GM23338 (cell line): ENCODE results near the gene ZNF740. TPM values are rescaled to one million over a fixed set of nuclear protein-coding genes. Genes with fewer than 3 reads are reported as not detected.

Experiments
- ATAC-seq: fragments of 200-7000 bp; cut with Tn5 transposase; 3 replicates; pipeline ENCODE4 v1.9.1; 2020
- DNase-seq: peaks from one replicate; pipeline ENCODE4 v3.0.0-alpha.2; 2015; ENCODE audit warnings: low spot score
- H2AFZ ChIP-seq: fragments of 200-600 bp; sonication (generic); 2 replicates; pipeline ENCODE4 v1.8.0; 2016; ENCODE audit warnings: antibody characterized with exemption, mild to moderate bottlenecking, moderate library complexity
- H3F3A ChIP-seq: fragments of 200-600 bp; sonication (generic); replicated peaks from 2 replicates; pipeline ENCODE4 v1.8.0; 2017; ENCODE audit warnings: antibody characterized with exemption, mixed run types, low read depth
- H3K27ac ChIP-seq: fragments of 200-600 bp; sonication (generic); 2 replicates; pipeline ENCODE4 v1.6.1; 2016; ENCODE audit warnings: low read depth
- H3K27me3 ChIP-seq: fragments of 200-600 bp; sonication (generic); 2 replicates; pipeline ENCODE4 v1.8.0; 2016; ENCODE audit warnings: mild to moderate bottlenecking, mixed run types, moderate library complexity; ENCODE audit not compliant: insufficient read depth
- H3K36me3 ChIP-seq: fragments of 200-600 bp; sonication (generic); 2 replicates; pipeline ENCODE4 v1.8.0; 2016; ENCODE audit warnings: mild to moderate bottlenecking; ENCODE audit not compliant: insufficient read depth
- H3K4me1 ChIP-seq: fragments of 200-600 bp; sonication (generic); 2 replicates; pipeline ENCODE4 v1.8.0; 2016; ENCODE audit warnings: mild to moderate bottlenecking, moderate library complexity; ENCODE audit not compliant: insufficient read depth
- H3K4me2 ChIP-seq: fragments of 200-600 bp; sonication (generic); 2 replicates; pipeline ENCODE4 v1.7.1; 2017; ENCODE audit warnings: mixed run types
- H3K4me3 ChIP-seq: fragments of 200-600 bp; sonication (generic); 2 replicates; pipeline ENCODE4 v1.6.1; 2016; ENCODE audit warnings: mixed run types
- H3K79me2 ChIP-seq: fragments of 200-600 bp; sonication (generic); replicated peaks from 2 replicates; pipeline ENCODE4 v1.8.0; 2017; ENCODE audit warnings: mild to moderate bottlenecking; ENCODE audit not compliant: insufficient read depth
- H3K9me2 ChIP-seq: fragments of 200-600 bp; sonication (generic); 2 replicates; pipeline ENCODE4 v1.8.0; 2017; ENCODE audit not compliant: insufficient read depth
- H4K20me1 ChIP-seq: fragments of 200-600 bp; sonication (generic); replicated peaks from 2 replicates; pipeline ENCODE4 v1.8.0; 2017; ENCODE audit warnings: mild to moderate bottlenecking; ENCODE audit not compliant: insufficient read depth
- H3K27ac Mint-ChIP-seq: 2 replicates; pipeline ENCODE4 v1.8.0; 2020; ENCODE audit warnings: inconsistent platforms, mild to moderate bottlenecking, moderate library complexity, mixed read lengths
- H3K27me3 Mint-ChIP-seq: 3 replicates; pipeline ENCODE4 v1.8.0; 2022; ENCODE audit warnings: low read depth, mild to moderate bottlenecking, moderate library complexity, mixed read lengths, inconsistent platforms; ENCODE audit not compliant: insufficient read depth, poor library complexity
- H3K36me3 Mint-ChIP-seq: 3 replicates; pipeline ENCODE4 v1.8.0; 2021; ENCODE audit warnings: low read depth, mild to moderate bottlenecking, inconsistent platforms, moderate library complexity, mixed read lengths
- H3K4me1 Mint-ChIP-seq: 3 replicates; pipeline ENCODE4 v1.8.0; 2020; ENCODE audit warnings: mild to moderate bottlenecking, inconsistent platforms, mixed read lengths
- H3K4me3 Mint-ChIP-seq: 3 replicates; pipeline ENCODE4 v1.8.0; 2021; ENCODE audit warnings: moderate library complexity, mild to moderate bottlenecking, inconsistent platforms, mixed read lengths
- H3K9me3 Mint-ChIP-seq: 3 replicates; pipeline ENCODE4 v1.8.0; 2020; ENCODE audit warnings: moderate library complexity, mild to moderate bottlenecking, inconsistent platforms, mixed read lengths
- CREB1 ChIP-seq: fragments of 250-450 bp; sonication (Bioruptor Pico); IDR thresholded peaks from 2 replicates; pipeline ENCODE4 v1.5.0; 2020; ENCODE audit warnings: low read depth, mild to moderate bottlenecking, moderate library complexity
- ETS1 ChIP-seq: IDR thresholded peaks from 2 replicates; pipeline ENCODE4 v1.6.1; 2016; ENCODE audit warnings: antibody characterized with exemption
- EZH2phosphoT487 ChIP-seq: fragments of 200-600 bp; sonication (generic); IDR thresholded peaks from one replicate; pipeline ENCODE4 v1.8.1; 2018; ENCODE audit warnings: antibody characterized with exemption; ENCODE audit not compliant: unreplicated experiment
- JUNB ChIP-seq: IDR thresholded peaks from one replicate; pipeline ENCODE4 v1.6.1; 2016; ENCODE audit warnings: antibody characterized with exemption; ENCODE audit not compliant: unreplicated experiment
- REST ChIP-seq: IDR thresholded peaks from one replicate; pipeline ENCODE4 v1.6.1; 2018; ENCODE audit warnings: antibody characterized with exemption; ENCODE audit not compliant: unreplicated experiment
- ZNF114 ChIP-seq: fragments of 250-450 bp; sonication (Bioruptor Pico); IDR thresholded peaks from 2 replicates; pipeline ENCODE4 v1.5.0; 2020; ENCODE audit warnings: mild to moderate bottlenecking, moderate library complexity
- polyA plus RNA-seq: library from polyadenylated mRNA; unstranded; fragments of >200 nt; fragmentation: Nextera tagmentation; extraction: Ambion mirVana; gene quantifications from 2 replicates; pipeline ENCODE4 v1.2.1, GENCODE V29; 2016
- total RNA-seq: library from RNA; depleted of rRNA; stranded (reverse); fragments of >200 nt; shearing (Covaris generic); gene quantifications from 2 replicates; pipeline ENCODE4 v1.2.3, GENCODE V29; 2014
- TF ChIP-seq, protein P1 (sequence below), 2 experiments: fragments of 200-600 bp in 1 of 2; sonication (generic) in 1 of 2; conservative IDR thresholded peaks; 2 replicates each; pipeline versions ENCODE4 v1.5.1 to v1.6.1; 2016 to 2017; ENCODE audit warnings: antibody characterized with exemption in 2 of 2, low read depth in 2 of 2, mild to moderate bottlenecking in 2 of 2, moderate library complexity in 1 of 2

The ZNF740 gene
- total and polyA plus RNA-seq, 2 experiments from 2014 or later: 2.6 to 13.0 TPM

GRCh38 chr12:53195516-53196420, 15.2 kb downstream of the ZNF740 start:
- Histone ChIP-seq H3K4me1 (no peaks in the 10 kb centered on the region; the same call in 1 of the 2 replicates), H2AFZ (no peak overlapping the region), H3K4me3 (no peak overlapping the region), H3K4me2 (no peak overlapping the region), H3K79me2 (no peaks in the 10 kb centered on the region), H3K9me2 (no peaks in the 10 kb centered on the region), H3K27ac (no peak overlapping the region), H3F3A (no peaks in the 10 kb centered on the region), H3K36me3 (no peaks in the 10 kb centered on the region), H3K27me3 (peaks cover 84% of the 10 kb centered on the region), H4K20me1 (peaks cover 3% of the 10 kb centered on the region)
- Mint-ChIP-seq H3K27me3 (peaks cover 38% of the 10 kb centered on the region), H3K4me3 (no peak overlapping the region), H3K27ac (no peak overlapping the region), H3K9me3 (no peaks in the 10 kb centered on the region; the same call in 1 of the 3 replicates), H3K4me1 (peaks cover 3% of the 10 kb centered on the region; the same call in 1 of the 3 replicates), H3K36me3 (peaks cover 5% of the 10 kb centered on the region)
- TF ChIP-seq, protein P1, sequence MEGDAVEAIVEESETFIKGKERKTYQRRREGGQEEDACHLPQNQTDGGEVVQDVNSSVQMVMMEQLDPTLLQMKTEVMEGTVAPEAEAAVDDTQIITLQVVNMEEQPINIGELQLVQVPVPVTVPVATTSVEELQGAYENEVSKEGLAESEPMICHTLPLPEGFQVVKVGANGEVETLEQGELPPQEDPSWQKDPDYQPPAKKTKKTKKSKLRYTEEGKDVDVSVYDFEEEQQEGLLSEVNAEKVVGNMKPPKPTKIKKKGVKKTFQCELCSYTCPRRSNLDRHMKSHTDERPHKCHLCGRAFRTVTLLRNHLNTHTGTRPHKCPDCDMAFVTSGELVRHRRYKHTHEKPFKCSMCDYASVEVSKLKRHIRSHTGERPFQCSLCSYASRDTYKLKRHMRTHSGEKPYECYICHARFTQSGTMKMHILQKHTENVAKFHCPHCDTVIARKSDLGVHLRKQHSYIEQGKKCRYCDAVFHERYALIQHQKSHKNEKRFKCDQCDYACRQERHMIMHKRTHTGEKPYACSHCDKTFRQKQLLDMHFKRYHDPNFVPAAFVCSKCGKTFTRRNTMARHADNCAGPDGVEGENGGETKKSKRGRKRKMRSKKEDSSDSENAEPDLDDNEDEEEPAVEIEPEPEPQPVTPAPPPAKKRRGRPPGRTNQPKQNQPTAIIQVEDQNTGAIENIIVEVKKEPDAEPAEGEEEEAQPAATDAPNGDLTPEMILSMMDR (conservative IDR thresholded peaks at IDR 0.05; ENCODE audit: low read depth in 2 of 2): 0 out of 4 replicates have a peak, but pooled peaks of 1 of the 2 experiments have one; percentile 8
- TF ChIP-seq ZNF114 (CRISPR knock-in tag): no peak
- DNase-seq (no peak), ATAC-seq (no peak)

DNA sequence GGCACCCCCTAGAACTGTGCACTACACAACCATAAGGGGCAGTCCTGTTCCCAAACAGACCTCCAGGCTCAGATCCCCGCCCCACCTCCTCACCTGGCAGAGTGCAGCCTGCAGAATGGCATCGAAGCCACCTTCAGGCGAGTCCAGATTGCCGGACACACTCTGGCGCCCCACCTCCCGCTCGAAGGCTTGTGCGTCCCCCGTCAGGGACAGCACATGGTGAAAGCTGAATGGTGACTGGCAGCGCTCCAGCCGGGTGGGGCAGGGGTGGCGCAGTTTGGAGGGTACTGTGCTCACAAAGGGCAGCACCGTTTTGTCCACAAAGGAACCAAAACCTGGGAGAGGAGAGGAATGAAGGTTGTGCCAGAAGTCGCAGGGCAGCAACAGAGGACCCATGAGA, 16.0 kb downstream of the ZNF740 start:
- Mint-ChIP-seq H3K36me3 (peaks cover 5% of the 10 kb centered on the region; the same call in 2 of the 3 replicates), H3K4me3 (no peak overlapping the region), H3K27ac (no peak overlapping the region), H3K9me3 (no peaks in the 10 kb centered on the region; the same call in 1 of the 3 replicates), H3K27me3 (peaks cover 38% of the 10 kb centered on the region), H3K4me1 (peaks cover 2% of the 10 kb centered on the region; the same call in 1 of the 3 replicates)
- H3K79me2 ChIP-seq: no peaks in the 10 kb centered on the region
- peaks cover 90% of the 10 kb centered on the region for H3K27me3 ChIP-seq
- peaks cover 3% of the 10 kb centered on the region for H4K20me1 ChIP-seq
- peak; percentile 7; the same call in 2 of the 3 replicates for ATAC-seq
- DNase-seq: no peak
- no peaks in the 10 kb centered on the region for H3F3A ChIP-seq
- H3K27ac ChIP-seq: no peak overlapping the region
- H3K4me1 ChIP-seq: no peaks in the 10 kb centered on the region; the same call in 1 of the 2 replicates
- H2AFZ ChIP-seq: no peak overlapping the region
- H3K36me3 ChIP-seq: no peaks in the 10 kb centered on the region
- H3K4me2 ChIP-seq: no peak overlapping the region
- no peaks in the 10 kb centered on the region for H3K9me2 ChIP-seq
- no peak overlapping the region for H3K4me3 ChIP-seq
- TF ChIP-seq EZH2phosphoT487 (no peak), JUNB (no peak), ETS1 (no peak), REST (no peak), CREB1 (CRISPR knock-in tag) (no peak)
- TF ChIP-seq, protein P1 (conservative IDR thresholded peaks at IDR 0.05; ENCODE audit: low read depth in 2 of 2): no peak
